Stimulated activated CD8-positive, alpha-beta memory T cell treated with anti-CD3 and anti-CD28 coated beads, Interleukin-4, amount 100 ng/mL, for 24 hours (primary cell): Measurements from ENCODE around the gene NBR1.
A peak's percentile ranks its signal among the peaks of the same experiment; 100 is the strongest.
"Not testable (repeated sequence)": the region's sequence is repeated elsewhere in the genome, so short reads cannot be mapped to it uniquely, and the experiment has no call there.

ENCODE experiments used
- DNase-seq: peaks from one replicate; pipeline ENCODE4 v3.0.0-alpha.2; 2020; ENCODE audit warnings: low read depth

NBR1 gene

DNA sequence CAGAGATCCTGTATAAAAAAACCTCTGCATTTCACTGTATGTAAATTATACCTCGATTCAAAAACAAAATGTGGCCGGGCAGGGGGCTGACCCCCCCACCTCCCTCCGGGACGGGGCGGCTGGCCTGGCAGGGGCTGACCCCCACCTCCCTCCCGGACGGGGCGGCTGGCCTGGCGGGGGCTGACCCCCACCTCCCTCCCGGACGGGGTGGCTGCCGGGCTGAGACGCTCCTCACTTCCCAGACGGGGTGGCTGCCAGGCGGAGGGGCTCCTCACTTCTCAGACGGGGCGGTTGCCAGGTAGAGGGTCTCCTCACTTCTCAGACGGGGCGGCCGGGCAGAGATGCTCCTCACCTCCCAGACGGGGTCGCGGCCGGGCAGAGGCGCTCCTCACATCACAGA is 11.8 kb upstream of the NBR1 start:
- DNase-seq: not testable (repeated sequence)

DNA sequence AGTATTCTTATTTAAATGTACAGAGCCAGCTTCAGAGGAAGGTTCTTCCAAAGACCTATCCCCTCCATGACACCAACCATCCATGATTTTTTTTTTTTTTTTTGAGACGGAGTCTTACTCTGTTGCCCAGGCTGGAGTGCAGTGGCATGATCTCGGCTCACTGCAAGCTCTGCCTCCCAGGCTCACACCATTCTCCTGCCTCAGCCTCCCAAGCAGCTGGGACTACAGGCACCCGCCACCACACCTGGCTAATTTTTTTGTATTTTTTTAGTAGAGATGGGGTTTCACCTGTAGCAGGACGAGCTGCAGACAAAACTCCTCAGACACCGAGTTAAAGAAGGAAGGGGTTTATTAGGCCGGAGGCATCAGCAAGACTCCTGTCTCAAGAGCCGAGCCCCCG is 11.1 kb upstream of the NBR1 start:
- DNase-seq: not testable (repeated sequence)

DNA sequence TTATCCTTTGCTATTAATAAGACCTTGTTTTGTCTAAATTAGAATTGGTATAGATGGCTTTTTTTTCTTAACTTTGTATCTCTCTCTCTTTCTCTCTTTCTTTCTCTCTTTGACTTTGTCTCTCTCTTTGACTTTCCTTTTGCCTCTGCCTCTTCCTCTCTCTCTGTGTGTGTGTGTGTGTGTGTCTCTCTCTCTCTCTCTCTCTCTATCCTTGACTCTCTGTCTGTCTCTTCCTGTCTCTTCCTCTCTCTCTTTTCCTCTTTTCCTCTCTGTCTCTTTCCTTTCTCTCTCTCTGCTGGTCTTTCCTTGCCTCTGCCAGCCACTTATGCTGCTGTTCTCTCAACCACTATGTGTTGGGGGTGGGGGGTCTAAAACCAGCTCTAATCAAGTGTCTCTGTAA is 5.0 kb upstream of the NBR1 start:
- DNase-seq: not testable (repeated sequence)

DNA sequence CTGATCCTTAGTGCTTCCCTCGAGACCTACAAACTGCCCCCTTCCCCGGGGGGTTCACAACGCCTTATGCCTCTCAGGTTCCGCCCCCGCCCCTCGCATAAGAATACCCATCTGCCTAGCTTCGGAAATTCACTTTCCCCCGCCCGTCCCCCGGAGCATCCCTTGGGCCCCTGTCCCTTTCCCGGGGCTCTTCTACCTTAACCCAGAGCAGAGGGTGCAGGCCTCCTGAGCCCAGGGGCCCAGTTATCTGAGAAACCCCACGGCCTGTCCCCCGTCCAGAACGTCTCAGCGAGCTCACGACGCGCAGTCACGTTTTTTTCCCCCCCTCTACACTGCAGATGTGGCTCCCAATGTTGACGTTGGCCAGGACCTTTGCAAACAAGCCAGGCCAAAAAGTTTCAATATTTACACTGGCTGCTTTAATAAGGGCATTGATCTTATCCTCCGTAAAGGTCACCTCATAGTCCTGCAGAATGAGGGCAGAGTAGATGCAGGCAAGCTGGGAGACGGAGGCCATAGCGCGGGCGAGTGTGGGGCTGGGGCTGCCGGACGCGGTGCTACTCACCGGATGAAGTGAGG is 1.4 kb upstream of the NBR1 start:
- peak; percentile 3 for DNase-seq

DNA sequence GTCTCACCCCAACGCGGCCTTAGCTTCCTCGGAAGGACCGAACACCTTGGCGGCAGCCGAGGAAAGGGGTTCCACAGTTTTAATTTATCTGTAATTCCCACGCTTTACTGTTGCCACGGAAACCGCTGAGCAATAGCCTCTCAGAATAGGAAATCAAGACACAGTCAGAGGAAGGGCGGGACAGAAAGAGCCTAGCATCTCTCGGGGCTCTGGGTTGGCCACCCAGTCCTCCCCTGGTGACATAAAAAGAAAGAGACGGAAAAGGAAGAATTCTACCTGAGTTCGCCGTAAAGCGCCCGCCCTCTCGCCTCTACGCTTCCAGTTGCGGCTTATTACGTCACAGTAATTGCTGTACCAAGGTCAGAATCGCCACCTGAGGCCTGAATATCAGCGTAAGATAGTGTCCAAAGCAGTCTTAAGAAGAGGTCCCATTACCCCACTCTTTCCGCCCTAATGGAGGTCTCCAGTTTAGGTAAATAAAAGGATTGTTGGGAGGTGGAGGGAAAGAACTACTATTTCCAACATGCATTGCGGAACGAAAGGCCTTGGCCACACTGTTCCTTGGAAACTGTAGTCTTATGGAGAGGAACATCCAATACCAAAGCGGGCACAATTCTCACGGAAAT is 761 bp upstream of the NBR1 start:
- peak; percentile 74 for DNase-seq

DNA sequence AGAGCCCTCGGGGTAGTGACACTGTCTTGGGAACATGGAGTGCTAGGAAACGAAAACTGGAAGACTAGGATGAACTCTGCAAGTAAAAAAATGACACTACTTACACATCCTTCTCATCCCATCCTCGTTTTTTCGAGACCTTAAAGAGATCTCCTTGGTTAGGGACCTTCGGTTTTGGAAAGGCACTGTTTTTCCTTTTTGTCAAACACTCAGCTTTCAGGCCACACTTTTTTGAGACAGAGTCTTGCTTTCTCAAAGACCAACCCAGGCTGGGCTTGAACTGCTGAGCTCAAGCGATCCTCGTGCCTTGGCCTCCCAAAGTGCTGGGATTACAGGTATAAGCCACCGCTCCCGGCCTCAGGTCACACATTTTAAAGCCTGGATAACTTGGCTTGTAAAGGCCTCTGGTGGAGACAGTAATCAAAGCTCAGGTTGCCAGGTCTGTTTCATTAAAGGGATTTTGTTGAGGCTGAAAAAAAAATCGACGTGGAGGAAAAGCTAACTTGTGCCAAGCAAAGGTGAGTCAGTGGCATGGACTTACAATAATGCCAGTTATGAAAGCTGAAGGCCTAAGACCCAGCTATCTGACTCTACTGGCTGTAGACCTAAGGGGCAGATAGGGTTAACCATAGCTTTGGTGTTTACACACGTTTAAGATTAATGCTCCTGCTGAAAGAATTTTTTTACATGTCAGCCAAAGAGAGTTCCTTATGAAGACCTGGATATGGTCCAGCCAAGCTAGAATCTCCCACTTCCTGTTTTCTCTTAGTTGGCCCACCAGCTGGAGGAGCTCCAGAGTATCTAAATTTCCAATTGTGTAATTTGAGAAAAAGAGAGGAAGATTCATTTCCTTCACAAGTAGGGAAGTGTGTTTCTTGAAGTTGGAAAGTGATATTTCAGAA is 823 bp downstream of the NBR1 start:
- no peak for DNase-seq

DNA sequence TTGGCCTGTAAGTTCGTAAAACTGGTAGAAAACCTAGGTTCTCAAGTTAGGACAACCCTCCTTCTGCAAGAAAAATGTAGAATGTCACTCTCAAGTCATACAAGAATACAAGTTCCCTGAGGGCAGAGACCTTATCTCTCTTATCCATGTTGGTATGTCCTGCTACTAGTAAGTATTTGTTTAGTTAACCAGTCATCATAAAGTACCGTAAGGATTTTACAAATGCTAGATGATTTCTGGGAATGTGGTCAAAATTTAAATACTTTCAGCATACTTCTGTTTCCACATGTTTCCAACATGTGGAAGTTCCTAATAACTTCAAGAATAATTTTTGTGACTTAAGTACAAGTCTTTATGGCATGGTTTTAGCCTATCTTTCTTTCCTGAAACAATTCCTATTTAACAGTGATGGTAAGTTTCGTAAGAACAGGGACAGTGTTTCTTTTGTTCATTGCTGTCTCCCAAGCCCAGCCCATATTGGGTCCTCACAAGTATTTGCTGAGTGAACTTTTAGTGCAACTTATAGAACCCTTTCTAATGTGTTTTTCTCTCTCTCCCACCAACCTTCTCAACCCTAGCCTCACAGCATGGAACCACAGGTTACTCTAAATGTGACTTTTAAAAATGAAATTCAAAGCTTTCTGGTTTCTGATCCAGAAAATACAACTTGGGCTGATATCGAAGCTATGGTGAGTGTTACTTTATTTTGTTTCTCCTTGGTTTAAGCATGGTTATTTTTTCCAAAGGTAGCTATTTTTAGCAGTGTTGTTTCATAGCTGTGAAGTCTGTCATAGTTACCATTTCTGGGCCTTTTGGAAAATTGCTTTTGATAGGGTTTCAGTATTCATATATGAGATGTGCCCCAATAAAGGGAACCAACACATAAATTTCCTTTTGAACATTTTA is 4.5 kb downstream of the NBR1 start:
- DNase-seq: no peak

DNA sequence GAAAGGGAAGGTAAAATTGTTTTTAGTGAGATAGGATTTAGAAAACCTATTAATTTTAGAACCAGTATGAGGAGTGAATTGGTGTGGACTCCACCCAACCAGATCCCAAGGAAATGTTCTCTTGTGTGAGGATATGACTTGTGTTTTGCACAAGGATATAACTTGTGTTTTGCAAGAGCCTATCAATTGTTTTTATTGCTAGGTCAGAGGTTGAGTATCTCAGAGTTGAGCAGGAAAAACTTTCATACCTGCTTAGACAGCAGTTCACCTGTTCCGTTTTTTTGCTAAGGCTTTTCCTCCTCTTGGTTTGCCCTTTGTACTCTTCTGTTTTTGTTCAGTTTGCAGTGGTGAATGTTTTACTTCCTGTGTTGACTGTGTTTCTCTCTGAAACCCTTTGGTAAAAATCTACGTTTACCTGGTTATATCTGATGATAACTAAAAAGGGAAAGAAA is 5.1 kb downstream of the NBR1 start:
- DNase-seq: no peak

DNA sequence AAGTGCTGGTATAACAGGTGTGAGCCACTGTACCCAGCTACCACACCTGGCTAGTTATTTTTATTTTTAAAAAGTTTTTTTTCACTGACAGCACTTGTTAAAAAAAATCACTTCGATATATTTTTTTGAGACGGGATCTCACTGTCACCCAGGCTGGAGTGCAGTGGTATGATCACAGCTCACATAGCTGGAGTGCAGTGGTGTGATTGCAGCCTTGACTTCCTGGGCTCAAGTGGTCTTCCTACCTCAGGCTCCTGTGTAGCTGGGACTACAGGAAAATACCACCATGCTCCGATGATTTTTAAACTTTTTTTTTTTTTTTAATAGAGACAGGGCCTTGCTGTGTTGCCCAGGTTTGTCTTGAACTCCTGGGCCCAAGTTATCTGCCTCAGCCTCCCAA is 12.9 kb downstream of the NBR1 start:
- DNase-seq: no peak

DNA sequence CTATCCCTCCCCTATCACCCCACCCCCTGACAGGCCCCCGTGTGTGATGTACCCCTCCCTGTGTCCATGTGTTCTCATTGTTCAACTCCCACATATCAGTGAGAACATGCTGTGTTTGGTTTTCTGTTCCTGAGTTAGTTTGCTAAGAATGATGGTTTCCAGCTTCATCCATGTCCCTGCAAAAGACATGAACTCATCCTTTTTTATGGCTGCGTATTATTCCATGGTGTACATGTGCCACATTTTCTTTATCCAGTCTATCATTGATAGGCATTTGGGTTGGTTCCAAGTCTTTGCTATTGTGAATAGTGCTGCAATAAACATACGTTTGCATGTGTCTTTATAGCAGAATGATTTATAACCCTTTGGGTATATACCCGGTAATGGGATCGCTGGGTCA is 15.6 kb downstream of the NBR1 start:
- DNase-seq: not testable (repeated sequence)

DNA sequence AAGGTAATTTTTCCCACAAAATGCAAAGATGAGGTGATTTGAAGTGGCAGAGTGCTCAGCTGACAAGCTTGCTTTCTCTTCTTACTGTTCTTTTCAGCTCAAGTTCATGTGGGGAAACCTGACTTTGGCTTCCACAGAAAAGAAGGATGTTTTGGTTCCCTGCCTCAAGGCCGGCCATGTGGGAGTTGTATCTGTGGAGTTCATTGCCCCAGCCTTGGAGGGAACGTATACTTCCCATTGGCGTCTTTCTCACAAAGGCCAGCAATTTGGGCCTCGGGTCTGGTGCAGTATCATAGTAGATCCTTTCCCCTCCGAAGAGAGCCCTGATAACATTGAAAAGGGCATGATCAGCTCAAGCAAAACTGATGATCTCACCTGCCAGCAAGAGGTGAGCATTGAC is 22.2 kb downstream of the NBR1 start:
- no peak for DNase-seq

DNA sequence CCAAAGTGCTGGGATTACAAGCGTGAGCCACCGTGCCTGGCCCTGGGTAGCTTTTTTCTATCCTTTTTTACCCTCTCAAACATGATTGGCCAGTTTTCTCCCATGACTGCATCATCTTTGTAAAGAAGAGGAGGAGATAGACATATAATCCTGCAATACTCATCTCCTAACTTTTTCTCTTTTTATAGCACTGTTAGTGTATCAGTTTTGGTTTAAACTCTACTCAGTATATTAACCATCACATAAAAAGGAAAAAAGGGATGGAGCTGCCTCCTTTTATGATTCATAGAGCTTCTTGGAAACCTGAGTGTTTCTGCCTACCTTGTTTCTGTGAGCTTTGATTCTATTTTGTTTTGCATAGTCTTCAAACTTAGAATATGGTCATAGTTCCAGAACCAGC is 28.6 kb downstream of the NBR1 start:
- no peak for DNase-seq

DNA sequence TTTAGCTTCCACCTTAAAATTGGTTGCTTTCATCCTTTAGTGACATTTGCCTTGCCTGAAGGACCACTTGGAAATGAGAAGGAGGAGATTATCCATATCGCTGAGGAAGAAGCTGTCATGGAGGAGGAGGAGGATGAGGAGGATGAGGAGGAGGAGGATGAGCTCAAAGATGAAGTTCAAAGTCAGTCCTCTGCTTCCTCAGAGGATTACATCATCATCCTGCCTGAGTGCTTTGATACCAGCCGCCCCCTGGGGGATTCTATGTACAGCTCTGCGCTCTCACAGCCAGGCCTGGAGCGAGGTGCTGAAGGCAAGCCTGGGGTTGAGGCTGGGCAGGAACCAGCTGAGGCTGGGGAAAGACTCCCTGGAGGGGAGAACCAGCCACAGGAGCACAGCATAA is 29.1 kb downstream of the NBR1 start:
- DNase-seq: no peak

DNA sequence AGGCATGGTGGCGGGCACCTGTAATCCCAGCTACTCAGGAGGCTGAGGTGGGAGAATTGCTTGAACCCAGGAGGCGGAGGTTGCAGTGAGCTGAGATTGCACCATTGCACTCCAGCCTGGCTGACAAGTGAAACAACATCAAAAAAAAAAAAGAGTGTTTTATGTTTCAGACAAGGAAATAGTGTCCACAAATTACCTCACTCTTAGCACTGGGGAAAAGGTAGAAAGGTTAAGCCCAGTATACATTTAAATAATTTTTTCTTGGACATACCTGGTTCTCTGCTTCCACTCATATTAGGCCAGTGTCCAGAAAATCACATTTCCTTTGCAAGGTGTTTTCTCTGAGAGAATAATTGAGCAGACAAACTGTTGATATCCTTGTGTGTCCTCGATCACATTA is 32.0 kb downstream of the NBR1 start:
- not testable (repeated sequence) for DNase-seq

DNA sequence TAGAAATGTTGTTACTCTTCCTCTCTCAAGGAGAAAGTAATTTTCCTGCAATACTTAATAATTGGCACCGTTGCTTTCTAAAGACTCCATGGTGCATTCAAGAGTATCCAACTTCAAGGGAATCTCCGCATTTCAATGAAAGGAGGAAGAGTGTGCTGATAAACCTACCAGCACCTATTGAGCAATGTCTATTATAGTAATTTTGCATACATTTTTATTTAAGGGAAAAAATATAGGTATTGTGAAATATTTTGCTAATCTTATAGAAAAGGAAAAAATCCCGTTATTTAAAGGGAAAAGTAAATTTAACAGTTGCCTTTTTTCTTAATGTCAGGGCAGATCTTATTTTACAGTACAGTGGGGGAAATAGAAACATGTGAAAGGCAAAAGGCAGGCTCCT is 39.6 kb downstream of the NBR1 start:
- no peak for DNase-seq

DNA sequence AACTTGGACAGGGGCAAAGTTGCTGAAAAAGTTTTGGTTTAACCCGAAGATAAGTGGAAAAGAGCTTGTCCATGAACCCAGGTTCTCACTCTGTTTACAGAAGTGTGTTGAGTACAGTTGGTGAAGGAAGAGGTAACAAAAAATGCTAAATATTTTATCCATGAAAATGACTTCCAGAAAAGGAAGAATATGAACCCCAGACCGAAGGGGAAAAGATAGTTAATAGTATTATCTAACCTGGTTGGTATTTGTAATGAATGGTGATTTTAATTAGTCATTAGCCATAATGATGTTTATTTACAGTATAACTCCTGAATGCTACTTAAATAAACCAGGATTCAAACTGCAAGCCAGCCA is 40.1 kb downstream of the NBR1 start:
- no peak for DNase-seq

DNA sequence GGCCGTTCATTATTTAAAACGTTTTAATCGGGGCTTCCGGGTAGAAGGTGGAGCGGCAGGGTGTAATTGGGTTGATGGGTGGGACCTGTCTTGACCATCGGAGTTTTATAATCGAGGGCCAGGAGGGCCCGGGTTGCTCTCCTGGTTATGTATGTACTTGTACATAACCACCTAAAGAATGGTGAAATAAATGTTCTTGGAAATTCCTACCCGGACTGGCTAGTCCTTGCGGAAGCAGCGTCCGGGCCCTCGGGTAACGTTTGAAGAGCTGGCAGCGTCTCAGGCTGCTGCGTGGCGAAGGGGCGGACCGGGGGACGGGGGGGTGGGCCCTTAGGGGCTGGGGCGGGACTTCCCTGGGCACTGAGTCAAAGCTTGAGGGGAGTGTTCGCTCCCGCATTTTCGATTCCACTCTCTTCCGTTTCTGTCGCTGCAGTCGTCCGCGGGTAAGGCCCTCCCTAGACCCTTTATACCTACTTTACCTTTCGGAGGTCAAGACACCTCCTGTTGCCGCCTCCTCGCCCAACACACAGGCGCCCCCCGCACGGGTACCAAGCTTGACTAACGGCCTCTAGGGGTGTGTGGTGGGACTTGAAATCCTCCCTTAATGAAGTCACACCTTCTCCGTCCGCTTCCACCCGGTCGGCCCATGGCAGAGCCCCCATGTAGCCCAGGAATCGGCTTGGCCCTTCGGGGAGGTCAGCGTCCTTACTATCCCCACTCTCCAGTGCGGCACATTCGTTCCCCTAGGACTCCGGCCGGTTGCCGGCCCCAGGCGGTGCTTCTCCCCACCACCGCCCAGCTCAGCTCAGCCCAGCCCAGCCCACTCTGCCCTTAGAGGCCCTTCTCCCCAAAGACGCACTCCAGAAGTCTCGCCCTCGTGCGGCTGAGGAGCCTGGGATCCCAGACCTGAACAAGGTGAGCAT is 40.7 kb downstream of the NBR1 start, which contains the start of gene TMEM106A:
Gene TMEM106A, plus strand, starts transcription at position 396 of the 923 bp plus-strand sequence. CDS start 1,167 bp downstream, outside the sequence.
- DNase-seq: peak; percentile 58

DNA sequence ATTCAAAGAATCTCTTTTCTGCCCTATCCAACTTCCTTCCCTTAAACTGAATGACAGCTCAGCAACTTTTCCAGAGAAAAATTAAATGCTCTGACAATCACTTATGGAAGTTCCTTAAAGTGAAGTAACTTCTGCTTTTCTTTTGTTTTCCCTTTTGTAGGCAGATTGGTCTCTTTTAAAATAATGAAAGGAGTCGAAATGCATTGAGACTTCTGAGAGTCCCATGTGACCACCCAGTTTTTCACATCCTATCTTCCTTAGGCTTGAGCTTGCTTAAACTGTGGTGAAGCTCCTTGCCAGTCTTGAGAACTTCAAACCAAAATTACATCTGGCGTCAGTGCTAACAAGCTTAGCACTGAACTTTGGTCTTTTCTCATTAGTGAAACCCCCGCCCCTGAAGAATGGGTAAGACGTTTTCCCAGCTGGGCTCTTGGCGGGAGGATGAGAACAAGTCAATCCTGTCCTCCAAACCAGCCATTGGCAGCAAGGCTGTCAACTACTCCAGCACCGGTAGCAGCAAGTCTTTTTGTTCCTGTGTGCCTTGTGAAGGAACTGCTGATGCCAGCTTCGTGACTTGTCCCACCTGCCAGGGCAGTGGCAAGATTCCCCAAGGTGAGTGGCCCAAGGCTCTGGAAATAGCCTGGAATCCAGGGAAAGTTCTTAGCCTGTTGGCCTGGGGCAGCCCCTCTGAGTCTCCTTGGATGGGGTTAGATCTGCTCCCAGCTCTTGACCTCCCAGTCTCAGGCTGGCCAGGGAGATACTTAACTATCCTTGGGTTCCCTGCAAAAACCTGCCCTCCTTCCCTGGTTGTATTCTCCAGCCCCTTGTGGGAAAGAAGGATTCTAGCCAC is 41.9 kb downstream of the NBR1 start:
- DNase-seq: no peak

DNA sequence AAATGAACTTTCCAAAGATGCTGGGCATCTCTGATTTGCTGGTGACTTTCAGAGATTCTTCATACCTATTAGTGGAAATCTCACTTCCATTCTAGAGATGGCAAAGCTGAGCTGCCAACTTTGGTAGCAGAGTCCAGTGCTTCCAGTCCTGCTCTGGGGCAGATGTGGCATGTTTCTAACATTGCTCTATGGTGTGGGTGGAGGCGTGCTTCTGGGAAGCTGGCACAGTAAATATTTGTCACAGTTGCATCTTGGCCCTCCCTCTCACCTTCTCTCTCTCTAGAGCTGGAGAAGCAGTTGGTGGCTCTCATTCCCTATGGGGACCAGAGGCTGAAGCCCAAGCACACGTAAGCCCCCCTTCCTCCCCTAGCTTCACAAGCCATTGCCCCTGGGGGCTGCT is 42.5 kb downstream of the NBR1 start:
- DNase-seq: no peak

DNA sequence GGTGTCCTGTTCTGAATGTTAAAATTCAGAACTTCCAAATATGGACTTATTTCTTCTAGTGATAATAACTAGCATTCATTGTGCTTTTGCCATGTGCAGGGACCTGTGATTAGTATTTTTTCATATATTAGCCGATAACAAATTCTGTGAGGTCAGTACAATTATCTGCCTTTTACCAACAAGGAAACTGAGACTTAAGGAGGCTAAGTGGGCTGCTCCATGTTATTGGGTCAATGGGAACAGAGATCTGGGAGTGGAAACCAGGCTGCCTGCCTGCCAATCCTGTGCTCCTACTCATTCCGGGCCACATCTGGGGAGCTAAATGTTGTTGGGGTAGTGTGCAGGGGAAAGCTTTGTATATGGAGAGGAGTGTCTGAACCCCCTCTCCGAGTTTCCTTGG is 44.3 kb downstream of the NBR1 start:
- no peak for DNase-seq
